Ovary (tissue), 3 donors: ENCODE results near the gene BLID.

Source experiments
- CTCF ChIP-seq, 3 donors: fragments of 450-650 bp in 2 of 3; fragments of 200-600 bp in 1 of 3; IDR thresholded peaks; one replicate each; pipeline versions ENCODE4 v1.5.1 to v1.8.0; 2016 to 2022; ENCODE audit warnings: antibody characterized with exemption in 3 of 3, mild to moderate bottlenecking in 1 of 3
- EP300 ChIP-seq: sonication (generic); formaldehyde crosslinking; IDR thresholded peaks from one replicate; pipeline ENCODE4 v1.6.1; 2017; ENCODE audit warnings: antibody characterized with exemption
- POLR2A ChIP-seq: fragments of 450-650 bp; IDR thresholded peaks from one replicate; pipeline ENCODE4 v1.6.1; 2017; ENCODE audit warnings: antibody characterized with exemption, mild to moderate bottlenecking, moderate library complexity
- donor health status: DM: no; HTN: no; CAD: no.

GRCh38 chr11:122068837-122069236, 47.2 kb downstream of the BLID start:
- TF ChIP-seq CTCF (IDR thresholded peaks at IDR 0.05) = no peak
- TF ChIP-seq POLR2A = no peak
- no peak for TF ChIP-seq EP300
